Neural progenitor cell (in vitro differentiated cells): Measurements from ENCODE around the gene PSMB2. TPM values are rescaled to one million over a fixed set of nuclear protein-coding genes. Genes with fewer than 3 reads are reported as not detected.

Experiments
- DNase-seq: peaks from one replicate; pipeline ENCODE4 v3.0.0-alpha.2; 2016; ENCODE audit warnings: low spot score
- H2AFZ ChIP-seq: fragments of 200-600 bp; sonication (generic); replicated peaks from 2 replicates; pipeline ENCODE4 v1.6.1; 2016; ENCODE audit warnings: antibody characterized with exemption
- H3F3A ChIP-seq: fragments of 200-600 bp; sonication (generic); 2 replicates; pipeline ENCODE4 v1.6.1; 2016; ENCODE audit warnings: antibody characterized with exemption, low read depth
- H3K27ac ChIP-seq: fragments of 200-600 bp; sonication (generic); 2 replicates; pipeline ENCODE4 v1.5.1; 2016; ENCODE audit warnings: mild to moderate bottlenecking
- H3K27me3 ChIP-seq: fragments of 200-600 bp; sonication (generic); 2 replicates; pipeline ENCODE4 v1.6.1; 2016; ENCODE audit warnings: mild to moderate bottlenecking, moderate library complexity
- H3K36me3 ChIP-seq: fragments of 200-600 bp; sonication (generic); 2 replicates; pipeline ENCODE4 v1.5.1; 2016
- H3K4me1 ChIP-seq: fragments of 200-600 bp; sonication (generic); 2 replicates; pipeline ENCODE4 v1.6.1; 2016; ENCODE audit warnings: mixed run types
- H3K4me2 ChIP-seq: fragments of 200-600 bp; sonication (generic); 2 replicates; pipeline ENCODE4 v1.6.1; 2016
- H3K4me3 ChIP-seq: fragments of 200-600 bp; sonication (generic); 2 replicates; pipeline ENCODE4 v1.5.1; 2016
- H3K79me2 ChIP-seq: fragments of 200-600 bp; sonication (generic); 2 replicates; pipeline ENCODE4 v1.6.1; 2016; ENCODE audit warnings: low read depth
- H3K9ac ChIP-seq: fragments of 200-600 bp; sonication (generic); 2 replicates; pipeline ENCODE4 v1.6.1; 2016
- H3K9me3 ChIP-seq: fragments of 200-600 bp; sonication (generic); 2 replicates; pipeline ENCODE4 v1.5.1; 2016; ENCODE audit warnings: low read depth
- H4K20me1 ChIP-seq: fragments of 200-600 bp; sonication (generic); 2 replicates; pipeline ENCODE4 v1.6.1; 2016; ENCODE audit warnings: low read depth
- H3K27ac Mint-ChIP-seq: 3 replicates; pipeline ENCODE4 v1.8.0; 2021; ENCODE audit warnings: mixed read lengths
- H3K27me3 Mint-ChIP-seq: 2 replicates; pipeline ENCODE4 v1.8.0; 2022; ENCODE audit warnings: low read depth, mild to moderate bottlenecking, inconsistent platforms, moderate library complexity, mixed read lengths; ENCODE audit not compliant: insufficient read depth
- H3K36me3 Mint-ChIP-seq: 3 replicates; pipeline ENCODE4 v1.8.0; 2021; ENCODE audit warnings: mixed read lengths
- H3K4me1 Mint-ChIP-seq: 3 replicates; pipeline ENCODE4 v1.8.0; 2021; ENCODE audit warnings: mixed read lengths
- H3K4me3 Mint-ChIP-seq: 3 replicates; pipeline ENCODE4 v1.8.0; 2021; ENCODE audit warnings: mild to moderate bottlenecking, moderate library complexity, mixed read lengths
- H3K9me3 Mint-ChIP-seq: 3 replicates; pipeline ENCODE4 v1.8.0; 2020; ENCODE audit warnings: mixed read lengths
- CTCF ChIP-seq: fragments of 200-600 bp; sonication (generic); IDR thresholded peaks from 2 replicates; pipeline ENCODE4 v1.5.1; 2017; ENCODE audit warnings: antibody characterized with exemption, mild to moderate bottlenecking
- EZH2 ChIP-seq: fragments of 200-600 bp; sonication (generic); IDR thresholded peaks from 2 replicates; pipeline ENCODE4 v1.6.1; 2017; ENCODE audit warnings: antibody characterized with exemption, mild to moderate bottlenecking, moderate library complexity
- EZH2phosphoT487 ChIP-seq: fragments of 200-600 bp; sonication (generic); IDR thresholded peaks from 2 replicates; pipeline ENCODE4 v1.6.1; 2017; ENCODE audit warnings: antibody characterized with exemption
- total RNA-seq: library from RNA; depleted of rRNA; stranded (reverse); fragments of >200 nt; gene quantifications from 2 replicates; pipeline ENCODE4 v1.2.3, GENCODE V29; 2015; ENCODE audit warnings: low replicate concordance

The PSMB2 gene
- total RNA-seq, 1 donor from 2014 or later = 29.7 TPM

- no peak for DNase-seq
- H3K36me3 ChIP-seq = no peaks in the 10 kb centered on the region
- no peak overlapping the region for H3K27ac ChIP-seq
- Mint-ChIP-seq H3K27me3 (peaks cover 52% of the 10 kb centered on the region), H3K36me3 (peaks cover 6% of the 10 kb centered on the region), H3K4me3 (no peak overlapping the region), H3K4me1 (peaks cover 18% of the 10 kb centered on the region), H3K27ac (no peak overlapping the region), H3K9me3 (no peaks in the 10 kb centered on the region)
- no peaks in the 10 kb centered on the region for H3K79me2 ChIP-seq
- peaks cover 34% of the 10 kb centered on the region for H4K20me1 ChIP-seq
- H3K4me2 ChIP-seq = no peak overlapping the region
- H3K27me3 ChIP-seq = peaks cover 71% of the 10 kb centered on the region
- H3K9me3 ChIP-seq = no peaks in the 10 kb centered on the region
- TF ChIP-seq EZH2 = no peak
- no peak for TF ChIP-seq EZH2phosphoT487
- TF ChIP-seq CTCF = no peak
- H3K4me3 ChIP-seq = no peak overlapping the region
- H3K9ac ChIP-seq = no peak overlapping the region
- H2AFZ ChIP-seq = no peak overlapping the region
- H3K4me1 ChIP-seq = peaks cover 5% of the 10 kb centered on the region
- peaks cover 30% of the 10 kb centered on the region for H3F3A ChIP-seq
These were observed 70.1 kb downstream of the PSMB2 start for GRCh38 chr1:35571263-35571662.

- H3K9me3 Mint-ChIP-seq = no peaks in the 10 kb centered on the region
- H3K9ac ChIP-seq = no peak overlapping the region
- no peaks in the 10 kb centered on the region for H3K79me2 ChIP-seq
- peaks cover 6% of the 10 kb centered on the region for H3K36me3 Mint-ChIP-seq
- no peak overlapping the region for H2AFZ ChIP-seq
- TF ChIP-seq EZH2phosphoT487 = no peak
- no peak for TF ChIP-seq CTCF
- TF ChIP-seq EZH2 = no peak
- H3K27ac ChIP-seq = no peak overlapping the region
- no peaks in the 10 kb centered on the region for H3K9me3 ChIP-seq
- H4K20me1 ChIP-seq = peaks cover 29% of the 10 kb centered on the region
- peaks cover 65% of the 10 kb centered on the region for H3K27me3 ChIP-seq
- no peak overlapping the region for H3K4me3 ChIP-seq
- no peaks in the 10 kb centered on the region for H3K36me3 ChIP-seq
- DNase-seq = no peak
- H3K27me3 Mint-ChIP-seq = peaks cover 46% of the 10 kb centered on the region
- H3K27ac Mint-ChIP-seq = no peak overlapping the region
- H3K4me1 Mint-ChIP-seq = peaks cover 17% of the 10 kb centered on the region
- peaks cover 25% of the 10 kb centered on the region for H3F3A ChIP-seq
- peaks cover 5% of the 10 kb centered on the region for H3K4me1 ChIP-seq
- no peak overlapping the region for H3K4me3 Mint-ChIP-seq
- no peak overlapping the region for H3K4me2 ChIP-seq
These were observed 70.7 kb downstream of the PSMB2 start for GRCh38 chr1:35570589-35571137.

GRCh38 chr1:35569936-35570335, 71.4 kb downstream of the PSMB2 start:
- H3K36me3 ChIP-seq = no peaks in the 10 kb centered on the region
- H3K4me1 ChIP-seq = peaks cover 5% of the 10 kb centered on the region
- H3K4me3 ChIP-seq = no peak overlapping the region
- no peaks in the 10 kb centered on the region for H3K79me2 ChIP-seq
- Mint-ChIP-seq H3K27me3 (peaks cover 38% of the 10 kb centered on the region), H3K36me3 (peaks cover 4% of the 10 kb centered on the region), H3K4me3 (no peak overlapping the region), H3K4me1 (peaks cover 14% of the 10 kb centered on the region), H3K9me3 (no peaks in the 10 kb centered on the region), H3K27ac (no peak overlapping the region)
- no peak overlapping the region for H3K4me2 ChIP-seq
- no peak for DNase-seq
- peaks cover 25% of the 10 kb centered on the region for H3F3A ChIP-seq
- H3K9me3 ChIP-seq = no peaks in the 10 kb centered on the region
- H3K27me3 ChIP-seq = peaks cover 58% of the 10 kb centered on the region
- TF ChIP-seq EZH2 (no peak), EZH2phosphoT487 (no peak), CTCF (no peak)
- peaks cover 25% of the 10 kb centered on the region for H4K20me1 ChIP-seq
- no peak overlapping the region for H2AFZ ChIP-seq
- no peak overlapping the region for H3K27ac ChIP-seq
- no peak overlapping the region for H3K9ac ChIP-seq
